WTC11 (cell line): Measurements from ENCODE around the gene MAML2. TPM values are rescaled to one million over a fixed set of nuclear protein-coding genes. Genes with fewer than 3 reads are reported as not detected.

Experiments
- ATAC-seq: fragments of 200-7000 bp; cut with Tn5 transposase; 2 replicates; pipeline ENCODE4 v1.10.0; 2021; ENCODE audit warnings: mild to moderate bottlenecking, moderate library complexity
- CTCF ChIA-PET: fragments of 300-600 bp; sonication (Branson Sonifier 250); formaldehyde crosslinking; loops from one replicate; lab custom pipeline; 2021; ENCODE audit warnings: antibody characterized with exemption; lab: Charles Lee
- POLR2A ChIA-PET: fragments of 350-600 bp; sonication (Branson Sonifier 250); formaldehyde crosslinking; loops from one replicate; lab custom pipeline; 2021; ENCODE audit warnings: antibody characterized with exemption; lab: Charles Lee
- DNase-seq: peaks from one replicate; pipeline ENCODE4 v3.0.0; 2021; ENCODE audit warnings: low spot score
- H3K27ac Mint-ChIP-seq: 2 replicates; pipeline ENCODE4 v1.8.0; 2021; ENCODE audit warnings: mixed read lengths
- H3K27me3 Mint-ChIP-seq: 2 replicates; pipeline ENCODE4 v1.8.0; 2021; ENCODE audit warnings: low read depth, mild to moderate bottlenecking, moderate library complexity, mixed read lengths
- H3K36me3 Mint-ChIP-seq: 2 replicates; pipeline ENCODE4 v1.8.0; 2021; ENCODE audit warnings: mixed read lengths
- H3K4me1 Mint-ChIP-seq: 2 replicates; pipeline ENCODE4 v1.8.0; 2022; ENCODE audit warnings: mixed read lengths
- H3K4me3 Mint-ChIP-seq: 2 replicates; pipeline ENCODE4 v1.8.0; 2021; ENCODE audit warnings: mild to moderate bottlenecking, moderate library complexity, mixed read lengths
- H3K9me3 Mint-ChIP-seq: 2 replicates; pipeline ENCODE4 v1.8.0; 2021; ENCODE audit warnings: mixed read lengths
- AR ChIP-seq: fragments of 250-450 bp; sonication (Bioruptor Pico); IDR thresholded peaks from 2 replicates; pipeline ENCODE4 v1.9.0; 2021; ENCODE audit warnings: mild to moderate bottlenecking
- ELF4 ChIP-seq: sonication (generic); formaldehyde crosslinking; IDR thresholded peaks from 2 replicates; pipeline ENCODE4 v1.8.1; 2022; ENCODE audit warnings: low read depth, mild to moderate bottlenecking, moderate library complexity, missing genetic modification reagents
- FOXP4 ChIP-seq: sonication (generic); formaldehyde crosslinking; IDR thresholded peaks from 2 replicates; pipeline ENCODE4 v1.8.0; 2022; ENCODE audit warnings: mild to moderate bottlenecking, missing genetic modification reagents
- GABPB1 ChIP-seq: sonication (generic); formaldehyde crosslinking; IDR thresholded peaks from 2 replicates; pipeline ENCODE4 v1.8.1; 2023; ENCODE audit warnings: mild to moderate bottlenecking, missing genetic modification reagents
- GRHL2 ChIP-seq: fragments of 250-450 bp; sonication (Bioruptor Pico); IDR thresholded peaks from 2 replicates; pipeline ENCODE4 v1.8.0; 2022; ENCODE audit warnings: mild to moderate bottlenecking, moderate library complexity; ENCODE audit not compliant: insufficient replicate concordance, severe bottlenecking
- IRF2 ChIP-seq: sonication (generic); formaldehyde crosslinking; IDR thresholded peaks from 2 replicates; pipeline ENCODE4 v1.8.0; 2022; ENCODE audit warnings: low read depth, missing genetic modification reagents, borderline replicate concordance
- ZNF232 ChIP-seq: sonication (generic); formaldehyde crosslinking; IDR thresholded peaks from 2 replicates; pipeline ENCODE4 v1.8.0; 2022; ENCODE audit warnings: mild to moderate bottlenecking, missing genetic modification reagents
- microRNA-seq: library from miRNA; unstranded; fragments of <30 nt; microRNA quantifications from one replicate; pipeline ENCODE4 v1.2.0, GENCODE V29; 2022; ENCODE audit warnings: borderline number of aligned reads
- total RNA-seq: library from RNA; stranded (reverse); gene quantifications from 3 replicates; pipeline ENCODE4 v1.2.3, GENCODE V29; 2021
- TF ChIP-seq, protein P1 (sequence below): sonication (generic); formaldehyde crosslinking; IDR thresholded peaks from 2 replicates; pipeline ENCODE4 v1.8.0; 2023; ENCODE audit warnings: missing genetic modification reagents

The MAML2 gene
- total RNA-seq, 1 experiment from 2014 or later: 8.1 TPM

DNA sequence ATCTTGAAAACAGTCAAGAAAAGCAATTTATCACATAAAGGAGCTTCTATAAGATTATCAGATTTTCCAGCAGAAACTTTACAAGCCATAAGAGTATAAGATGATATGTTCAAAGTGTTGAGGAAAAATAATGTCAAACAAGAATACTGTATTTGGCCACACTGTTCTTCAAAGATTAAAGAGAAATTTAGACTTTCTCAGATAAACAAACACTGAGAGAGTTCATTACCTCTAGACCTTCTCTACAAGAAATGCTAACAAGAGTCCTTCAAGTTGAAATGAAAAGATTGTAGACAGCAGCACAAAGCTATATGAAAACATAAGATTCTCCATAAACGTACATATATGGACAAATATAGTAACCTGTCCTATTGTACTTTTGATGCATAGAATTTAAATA is 411.1 kb downstream of the MAML2 start (continued):
- no peak for TF ChIP-seq AR (CRISPR knock-in tag)
- TF ChIP-seq IRF2 (CRISPR knock-in tag): no peak

DNA sequence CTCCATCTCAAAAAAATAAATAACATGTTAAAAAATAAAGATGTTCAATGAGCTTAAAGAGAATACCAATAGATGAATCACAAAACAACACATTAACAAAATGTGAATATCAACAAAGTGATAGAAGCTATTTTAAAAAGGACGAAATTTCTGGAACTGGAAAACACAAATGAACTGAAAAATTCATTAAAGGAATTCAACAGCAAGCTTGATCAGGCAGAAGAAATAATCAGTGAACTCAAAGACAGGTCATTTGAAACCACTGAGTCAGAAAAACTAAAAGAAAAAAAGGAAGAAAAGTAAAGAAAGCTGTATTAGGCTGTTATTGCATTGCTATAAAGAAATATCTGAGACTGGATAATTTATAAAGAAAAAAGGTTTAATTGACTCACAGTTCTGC is 412.0 kb downstream of the MAML2 start:
- DNase-seq (no peak), ATAC-seq (no peak)
- Mint-ChIP-seq H3K27ac (no peak overlapping the region), H3K4me3 (no peak overlapping the region), H3K9me3 (peaks cover 15% of the 10 kb centered on the region), H3K4me1 (no peaks in the 10 kb centered on the region), H3K36me3 (no peaks in the 10 kb centered on the region), H3K27me3 (no peaks in the 10 kb centered on the region)
- CTCF ChIA-PET: no interaction called here
- TF ChIP-seq GRHL2 (CRISPR knock-in tag) (no peak), GABPB1 (CRISPR knock-in tag) (no peak)
- POLR2A ChIA-PET: no interaction called here

- no peak for ATAC-seq
- no peak overlapping the region for H3K27ac Mint-ChIP-seq
- POLR2A ChIA-PET: no interaction called here
These were observed 416.3 kb downstream of the MAML2 start for GRCh38 chr11:95926726-95927125.

More at GRCh38 chr11:95926726-95927125, 416.3 kb downstream of the MAML2 start:
- CTCF ChIA-PET: no interaction called here
- DNase-seq: no peak
- Mint-ChIP-seq H3K4me3 (no peak overlapping the region), H3K27me3 (no peaks in the 10 kb centered on the region), H3K4me1 (peaks cover 22% of the 10 kb centered on the region), H3K36me3 (no peaks in the 10 kb centered on the region), H3K9me3 (peaks cover 10% of the 10 kb centered on the region)
- TF ChIP-seq, protein P1, sequence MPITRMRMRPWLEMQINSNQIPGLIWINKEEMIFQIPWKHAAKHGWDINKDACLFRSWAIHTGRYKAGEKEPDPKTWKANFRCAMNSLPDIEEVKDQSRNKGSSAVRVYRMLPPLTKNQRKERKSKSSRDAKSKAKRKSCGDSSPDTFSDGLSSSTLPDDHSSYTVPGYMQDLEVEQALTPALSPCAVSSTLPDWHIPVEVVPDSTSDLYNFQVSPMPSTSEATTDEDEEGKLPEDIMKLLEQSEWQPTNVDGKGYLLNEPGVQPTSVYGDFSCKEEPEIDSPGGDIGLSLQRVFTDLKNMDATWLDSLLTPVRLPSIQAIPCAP (CRISPR knock-in tag): no peak
- no peak for TF ChIP-seq GABPB1 (CRISPR knock-in tag)
- no peak for TF ChIP-seq FOXP4 (CRISPR knock-in tag)
- no peak for TF ChIP-seq ELF4 (CRISPR knock-in tag)
- TF ChIP-seq ZNF232: no peak
- no peak for TF ChIP-seq AR (CRISPR knock-in tag)

Small RNA genes lying within 50 kb of the gene (microRNA-seq; reads per million reads assigned to microRNA genes)
- not detected for gene MIR1260B

Other genes starting within 250 kb of the MAML2 start
- gene CCDC82, start 46.7 kb upstream of the MAML2 start, total RNA-seq: 15.0 to 16.3 TPM (median 15.3 TPM) in 3 replicates
- 5.0 to 6.1 TPM (median 5.7 TPM) in 3 replicates for gene JRKL, start 46.8 kb upstream of the MAML2 start, total RNA-seq